HG03558 (cell line): ENCODE measurements around the gene TAS2R3.
"Not testable (repeated sequence)": the region's sequence is repeated elsewhere in the genome, so short reads cannot be mapped to it uniquely, and the experiment has no call there.

Experiments
- ATAC-seq: cut with Tn5 transposase; IDR thresholded peaks from one replicate; pipeline ENCODE4 v1.9.1; 2021; ENCODE audit warnings: moderate number of reproducible peaks; ENCODE audit not compliant: unreplicated experiment; ENCODE audit errors: extremely low read depth

Gene TAS2R3

GRCh38 chr7:141763797-141764196 is at the start of gene TAS2R3:
Gene TAS2R3 (plus strand): TSS chr7:141764097. CDS start chr7:141764159, 62 bp downstream.
- no peak for ATAC-seq

GRCh38 chr7:141714571-141714970 is 49.3 kb upstream of the TAS2R3 start:
- ATAC-seq, result no peak

GRCh38 chr7:141715018-141715417 is 48.9 kb upstream of the TAS2R3 start:
- ATAC-seq, result no peak

- ATAC-seq, result no peak
Observed at GRCh38 chr7:141715794-141716689, 47.9 kb upstream of the TAS2R3 start.

- no peak for ATAC-seq
Observed at GRCh38 chr7:141717450-141717849, 46.4 kb upstream of the TAS2R3 start.

GRCh38 chr7:141722529-141722928 is 41.4 kb upstream of the TAS2R3 start:
- ATAC-seq, result no peak

GRCh38 chr7:141729020-141729419 is 34.9 kb upstream of the TAS2R3 start:
- no peak for ATAC-seq

GRCh38 chr7:141731476-141732149 is 32.3 kb upstream of the TAS2R3 start:
- no peak for ATAC-seq

GRCh38 chr7:141737118-141737835 is 26.6 kb upstream of the TAS2R3 start:
- no peak for ATAC-seq

- ATAC-seq, result peak; percentile 88
Observed at GRCh38 chr7:141737836-141738591, 25.9 kb upstream of the TAS2R3 start, which contains the start of gene SSBP1. Gene SSBP1 (plus strand): TSS chr7:141738358. CDS start chr7:141739167, 809 bp downstream.

GRCh38 chr7:141738592-141739013 is 25.3 kb upstream of the TAS2R3 start:
- ATAC-seq, result peak; percentile 7

GRCh38 chr7:141739250-141739649 is 24.6 kb upstream of the TAS2R3 start:
- no peak for ATAC-seq

GRCh38 chr7:141742229-141742628 is 21.7 kb upstream of the TAS2R3 start:
- ATAC-seq, result no peak

- no peak for ATAC-seq
Observed at GRCh38 chr7:141744131-141744530, 19.8 kb upstream of the TAS2R3 start.

- ATAC-seq, result no peak
Observed at GRCh38 chr7:141748396-141748795, 15.5 kb upstream of the TAS2R3 start.

GRCh38 chr7:141751904-141752303 is 12.0 kb upstream of the TAS2R3 start:
- ATAC-seq, result not testable (repeated sequence)

- ATAC-seq, result no peak
Observed at GRCh38 chr7:141752634-141753033, 11.3 kb upstream of the TAS2R3 start.

- no peak for ATAC-seq
Observed at GRCh38 chr7:141754939-141755338, 9.0 kb upstream of the TAS2R3 start.

GRCh38 chr7:141770083-141770583 is 6.2 kb downstream of the TAS2R3 start:
- ATAC-seq, result not testable (repeated sequence)

- no peak for ATAC-seq
Observed at GRCh38 chr7:141776374-141776773, 12.5 kb downstream of the TAS2R3 start, which contains the start of gene TAS2R4. Gene TAS2R4 (plus strand): TSS chr7:141776674. CDS start chr7:141778489, 1,815 bp downstream.
